Endothelial cell of umbilical vein (primary cell): Measurements from ENCODE around the gene SLC25A21. TPM values are rescaled to one million over a fixed set of nuclear protein-coding genes. Genes with fewer than 3 reads are reported as not detected.

Experiments
- BruUV-seq: library from RNA; stranded (reverse); fragments of 400-500 nt; replicated peaks from 2 replicates; lab custom pipeline; 2021; lab: Mats Ljungman, UMichigan
- CTCF ChIA-PET: fragments of 300-600, 350-600 bp; sonication (Branson Sonifier 250); formaldehyde crosslinking; loops from one replicate; lab custom pipeline; 2021; ENCODE audit warnings: antibody characterized with exemption, inconsistent platforms; lab: Charles Lee
- POLR2A ChIA-PET: fragments of 300-600, 350-600 bp; sonication (Branson Sonifier 250); formaldehyde crosslinking; loops from one replicate; lab custom pipeline; 2021; ENCODE audit warnings: antibody characterized with exemption, inconsistent platforms; lab: Charles Lee
- DNase-seq: peaks from one replicate; pipeline ENCODE4 v3.0.0-alpha.2; 2011; ENCODE audit warnings: low read depth, low spot score
- FAIRE-seq: peaks from 2 replicates; lab custom pipeline; 2011; peaks lifted over from hg19 to GRCh38; lab: Jason Lieb, UNC
- H2AFZ ChIP-seq: 2 replicates; pipeline ENCODE4 v1.6.0; 2012; ENCODE audit warnings: low read depth, low read length, control low read depth, inconsistent platforms
- H3K27ac ChIP-seq: 2 replicates; pipeline ENCODE4 v1.5.1; 2011; ENCODE audit warnings: low read depth, mild to moderate bottlenecking, control low read depth, low read length, moderate library complexity; ENCODE audit not compliant: insufficient read depth
- H3K27me3 ChIP-seq, 2 experiments: 2 replicates each; pipeline versions ENCODE4 v1.6.0 to v1.6.1; 2011; ENCODE audit warnings: low read length in 2 of 2, mixed read lengths in 1 of 2; ENCODE audit not compliant: control insufficient read depth in 2 of 2, insufficient read depth in 2 of 2
- H3K36me3 ChIP-seq, 2 experiments: 2 replicates in 1 of 2; 3 replicates in 1 of 2; pipeline ENCODE4 v1.5.1; 2011; ENCODE audit warnings: low read length in 2 of 2, mild to moderate bottlenecking in 1 of 2, moderate library complexity in 1 of 2; ENCODE audit not compliant: control insufficient read depth in 2 of 2, insufficient read depth in 2 of 2; ENCODE audit errors: extremely low read depth in 1 of 2
- H3K4me1 ChIP-seq: 3 replicates; pipeline ENCODE4 v1.5.1; 2011; ENCODE audit warnings: mild to moderate bottlenecking, low read length; ENCODE audit not compliant: control insufficient read depth, insufficient read depth; ENCODE audit errors: extremely low read depth
- H3K4me2 ChIP-seq: 2 replicates; pipeline ENCODE4 v1.6.1; 2011; ENCODE audit warnings: low read length, control low read depth, mixed read lengths; ENCODE audit not compliant: insufficient read depth
- H3K4me3 ChIP-seq, 3 experiments: fragments of 200-600 bp in 1 of 3; sonication (generic), shearing (Covaris generic) in 1 of 3; replicated peaks in 1 of 3; 2 replicates each; pipeline ENCODE4 v1.5.1; 2011 to 2016; ENCODE audit warnings: control low read depth in 3 of 3, low read length in 3 of 3, mild to moderate bottlenecking in 2 of 3, inconsistent platforms in 1 of 3, low read depth in 1 of 3, moderate library complexity in 1 of 3; ENCODE audit not compliant: insufficient read depth in 1 of 3
- H3K79me2 ChIP-seq: 2 replicates; pipeline ENCODE4 v1.6.0; 2012; ENCODE audit warnings: low read length, inconsistent platforms; ENCODE audit not compliant: control insufficient read depth, insufficient read depth
- H3K9ac ChIP-seq: replicated peaks from 2 replicates; pipeline ENCODE3; 2011; ENCODE audit warnings: low read length, control low read depth; ENCODE audit not compliant: insufficient read depth; ENCODE audit errors: extremely low read depth
- H3K9me1 ChIP-seq: replicated peaks from 3 replicates; pipeline ENCODE4 v1.6.0; 2011; ENCODE audit warnings: mild to moderate bottlenecking, low read length; ENCODE audit not compliant: control insufficient read depth, insufficient read depth; ENCODE audit errors: extremely low read depth
- H3K9me3 ChIP-seq: replicated peaks from 2 replicates; pipeline ENCODE4 v1.5.1; 2012; ENCODE audit warnings: low read length, inconsistent platforms; ENCODE audit not compliant: control insufficient read depth, insufficient read depth
- H4K20me1 ChIP-seq: replicated peaks from 2 replicates; pipeline ENCODE3; 2011; ENCODE audit warnings: mild to moderate bottlenecking, low read length; ENCODE audit not compliant: control insufficient read depth, insufficient read depth; ENCODE audit errors: extremely low read depth
- CTCF ChIP-seq, 2 donors: IDR thresholded peaks; 1 replicate in 1 of 2; 2 replicates in 1 of 2; pipeline ENCODE4 v1.5.1; 2011; ENCODE audit warnings: low read length in 2 of 2, mild to moderate bottlenecking in 2 of 2, moderate library complexity in 2 of 2, control low read depth in 1 of 2, inconsistent platforms in 1 of 2, low read depth in 1 of 2; ENCODE audit not compliant: insufficient read depth in 1 of 2; ENCODE audit errors: extremely low read depth in 1 of 2
- EZH2 ChIP-seq: IDR thresholded peaks from 2 replicates; pipeline ENCODE4 v1.6.1; 2012; ENCODE audit warnings: borderline replicate concordance, low read depth, mild to moderate bottlenecking, moderate library complexity, low read length, inconsistent platforms; ENCODE audit not compliant: severe bottlenecking
- FOS ChIP-seq: IDR thresholded peaks from 2 replicates; pipeline ENCODE4 v1.6.1; 2011; ENCODE audit warnings: mild to moderate bottlenecking, low read length, moderate library complexity, borderline replicate concordance; ENCODE audit not compliant: insufficient read depth
- GATA2 ChIP-seq: IDR thresholded peaks from 2 replicates; pipeline ENCODE4 v1.7.0; 2011; ENCODE audit warnings: low read depth, mild to moderate bottlenecking, moderate library complexity, mixed read lengths, low read length; ENCODE audit not compliant: insufficient read length, insufficient read depth
- JUN ChIP-seq: IDR thresholded peaks from 2 replicates; pipeline ENCODE4 v1.6.1; 2011; ENCODE audit warnings: borderline replicate concordance, low read depth; ENCODE audit not compliant: insufficient read length, insufficient read depth
- MAX ChIP-seq: IDR thresholded peaks from 2 replicates; pipeline ENCODE4 v1.6.1; 2011; ENCODE audit not compliant: insufficient read depth, insufficient read length
- MYC ChIP-seq: IDR thresholded peaks from one replicate; pipeline ENCODE4 v1.6.1; 2011; ENCODE audit warnings: mild to moderate bottlenecking, low read depth, low read length
- POLR2A ChIP-seq: IDR thresholded peaks from 2 replicates; pipeline ENCODE4 v1.6.1; 2012; ENCODE audit warnings: low read depth, mild to moderate bottlenecking, control low read depth, low read length
- POLR2AphosphoS5 ChIP-seq: IDR thresholded peaks from 2 replicates; pipeline ENCODE4 v1.6.1; 2012; ENCODE audit warnings: low read depth, mild to moderate bottlenecking, control low read depth, low read length, moderate library complexity; ENCODE audit not compliant: insufficient read depth
- dilution Hi-C: fragments of 300-500 bp; cut with MboI; formaldehyde crosslinking; loops from one replicate; pipeline ENCODE4 v1.15.0; 2019; ENCODE audit warnings: low sequenced_read_pairs; ENCODE audit not compliant: extremely low pct_ligation_motif_present
- intact Hi-C: fragments of 100-400 bp; cut with micrococcal nuclease; formaldehyde crosslinking; loops from one replicate; pipeline ENCODE4 v1.10.0; 2022
- polyA plus RNA-seq, 4 experiments: library from polyadenylated mRNA; depleted of rRNA in 3 of 4; stranded (reverse) in 3 of 4; unstranded in 1 of 4; fragments of >200 nt; gene quantifications; 2 replicates each; pipeline versions ENCODE4 v1.2.1 to v1.2.3, GENCODE V29; 2011 to 2012; ENCODE audit warnings: missing spikeins in 1 of 4
- total RNA-seq: library from RNA; stranded (reverse); gene quantifications from 2 replicates; pipeline ENCODE4 v1.2.3, GENCODE V29; 2021

Gene SLC25A21
- total and polyA plus RNA-seq, 2 donors (not counting 3 experiments of a cell fraction or from before 2014, with no cell fraction given): 0.98 to 1.4 TPM

GRCh38 chr14:36973806-36974442 lies 198.5 kb downstream of the SLC25A21 start:
- Histone ChIP-seq H3K36me3 (no peaks in the 10 kb centered on the region), H3K79me2 (no peaks in the 10 kb centered on the region)
- peak; percentile 31 for FAIRE-seq

More at GRCh38 chr14:36973806-36974442, 198.5 kb downstream of the SLC25A21 start:
- no TSS peak for BruUV-seq
- Histone ChIP-seq H3K9ac (no peak overlapping the region), H4K20me1 (no peaks in the 10 kb centered on the region), H3K4me1 (no peaks in the 10 kb centered on the region), H3K27me3 (no peaks in the 10 kb centered on the region), H3K27ac (no peak overlapping the region), H3K4me3 (no peak overlapping the region), H3K9me3 (no peaks in the 10 kb centered on the region), H3K4me2 (no peak overlapping the region), H2AFZ (peak overlapping the region; percentile 7), H3K9me1 (no peaks in the 10 kb centered on the region)
- POLR2A ChIA-PET: no interaction called here
- no peak for TF ChIP-seq EZH2
- no peak for TF ChIP-seq POLR2A
- no peak for TF ChIP-seq MAX
- TF ChIP-seq MYC: no peak
- no peak for TF ChIP-seq GATA2
- TF ChIP-seq FOS: peak; percentile 59
- TF ChIP-seq POLR2AphosphoS5: no peak
- no peak for TF ChIP-seq CTCF (IDR thresholded peaks at IDR 0.05; ENCODE audit: extremely low read depth in 1 of 2, insufficient read depth in 1 of 2, low read depth in 1 of 2, low read length in 2 of 2)
- peak; percentile 37 for TF ChIP-seq JUN
- dilution Hi-C loops (no loop called here), intact Hi-C loops (no loop called here)
- CTCF ChIA-PET: interaction anchor here (0.9 to 1.4 kb wide), 4 partner anchors 17 to 176 kb away, joined by 4 to 5 read pairs (median 4); no protein-coding TSS in a partner anchor
- DNase-seq: peak; percentile 56
